HEK293 (cell line): ENCODE data around the gene TEDC2.

Source experiments
- KLF8 ChIP-seq: fragments of 450-650 bp; formaldehyde crosslinking; IDR thresholded peaks from 2 replicates; pipeline ENCODE4 v1.5.1; 2016; ENCODE audit warnings: missing biosample characterization, missing genetic modification characterization
- KLF9 ChIP-seq: fragments of 450-650 bp; formaldehyde crosslinking; IDR thresholded peaks from 2 replicates; pipeline ENCODE4 v1.5.1; 2016; ENCODE audit warnings: missing biosample characterization, missing genetic modification characterization, low read depth
- YY1 ChIP-seq: fragments of 450-650 bp; formaldehyde crosslinking; IDR thresholded peaks from 2 replicates; pipeline ENCODE4 v1.5.1; 2018; ENCODE audit warnings: missing biosample characterization, missing genetic modification characterization
- ZBTB1 ChIP-seq: fragments of 450-650 bp; formaldehyde crosslinking; IDR thresholded peaks from 2 replicates; pipeline ENCODE4 v1.5.1; 2016; ENCODE audit warnings: missing biosample characterization, missing genetic modification characterization
- ZBTB21 ChIP-seq: fragments of 450-650 bp; formaldehyde crosslinking; IDR thresholded peaks from 2 replicates; pipeline ENCODE4 v1.5.1; 2017; ENCODE audit warnings: missing biosample characterization, missing genetic modification characterization
- ZNF169 ChIP-seq: fragments of 450-650 bp; formaldehyde crosslinking; IDR thresholded peaks from 2 replicates; pipeline ENCODE4 v1.5.1; 2016; ENCODE audit warnings: missing biosample characterization, missing genetic modification characterization
- ZNF239 ChIP-seq: fragments of 450-650 bp; formaldehyde crosslinking; IDR thresholded peaks from 2 replicates; pipeline ENCODE4 v1.5.1; 2016; ENCODE audit warnings: missing biosample characterization, missing genetic modification characterization
- ZNF670 ChIP-seq: fragments of 450-650 bp; formaldehyde crosslinking; IDR thresholded peaks from 2 replicates; pipeline ENCODE4 v1.5.1; 2016; ENCODE audit warnings: missing biosample characterization, missing genetic modification characterization, low read depth
- ZSCAN23 ChIP-seq: fragments of 450-650 bp; formaldehyde crosslinking; IDR thresholded peaks from 2 replicates; pipeline ENCODE4 v1.5.1; 2016; ENCODE audit warnings: missing biosample characterization, missing genetic modification characterization
- TF ChIP-seq, protein P1 (sequence below): fragments of 450-650 bp; formaldehyde crosslinking; IDR thresholded peaks from 2 replicates; pipeline ENCODE4 v1.5.1; 2016; ENCODE audit warnings: missing biosample characterization, missing genetic modification characterization
- TF ChIP-seq, protein P2 (sequence below): fragments of 450-650 bp; formaldehyde crosslinking; IDR thresholded peaks from 2 replicates; pipeline ENCODE4 v1.5.1; 2016; ENCODE audit warnings: missing biosample characterization, missing genetic modification characterization, low read depth
- TF ChIP-seq, protein P3 (sequence below): fragments of 450-650 bp; formaldehyde crosslinking; IDR thresholded peaks from 2 replicates; pipeline ENCODE4 v1.5.1; 2016; ENCODE audit warnings: missing biosample characterization, missing genetic modification characterization
- TF ChIP-seq, protein P4 (sequence below): fragments of 450-650 bp; formaldehyde crosslinking; optimal IDR thresholded peaks from 2 replicates; pipeline ENCODE3; 2016; ENCODE audit warnings: missing biosample characterization, mild to moderate bottlenecking, missing genetic modification characterization
- TF ChIP-seq, protein P5 (sequence below): fragments of 450-650 bp; formaldehyde crosslinking; IDR thresholded peaks from 2 replicates; pipeline ENCODE4 v1.5.1; 2016; ENCODE audit warnings: missing biosample characterization, missing genetic modification characterization
- TF ChIP-seq, protein P6 (sequence below): fragments of 450-650 bp; formaldehyde crosslinking; IDR thresholded peaks from 2 replicates; pipeline ENCODE4 v1.5.1; 2016; ENCODE audit warnings: missing biosample characterization, missing genetic modification characterization

TEDC2 gene

DNA sequence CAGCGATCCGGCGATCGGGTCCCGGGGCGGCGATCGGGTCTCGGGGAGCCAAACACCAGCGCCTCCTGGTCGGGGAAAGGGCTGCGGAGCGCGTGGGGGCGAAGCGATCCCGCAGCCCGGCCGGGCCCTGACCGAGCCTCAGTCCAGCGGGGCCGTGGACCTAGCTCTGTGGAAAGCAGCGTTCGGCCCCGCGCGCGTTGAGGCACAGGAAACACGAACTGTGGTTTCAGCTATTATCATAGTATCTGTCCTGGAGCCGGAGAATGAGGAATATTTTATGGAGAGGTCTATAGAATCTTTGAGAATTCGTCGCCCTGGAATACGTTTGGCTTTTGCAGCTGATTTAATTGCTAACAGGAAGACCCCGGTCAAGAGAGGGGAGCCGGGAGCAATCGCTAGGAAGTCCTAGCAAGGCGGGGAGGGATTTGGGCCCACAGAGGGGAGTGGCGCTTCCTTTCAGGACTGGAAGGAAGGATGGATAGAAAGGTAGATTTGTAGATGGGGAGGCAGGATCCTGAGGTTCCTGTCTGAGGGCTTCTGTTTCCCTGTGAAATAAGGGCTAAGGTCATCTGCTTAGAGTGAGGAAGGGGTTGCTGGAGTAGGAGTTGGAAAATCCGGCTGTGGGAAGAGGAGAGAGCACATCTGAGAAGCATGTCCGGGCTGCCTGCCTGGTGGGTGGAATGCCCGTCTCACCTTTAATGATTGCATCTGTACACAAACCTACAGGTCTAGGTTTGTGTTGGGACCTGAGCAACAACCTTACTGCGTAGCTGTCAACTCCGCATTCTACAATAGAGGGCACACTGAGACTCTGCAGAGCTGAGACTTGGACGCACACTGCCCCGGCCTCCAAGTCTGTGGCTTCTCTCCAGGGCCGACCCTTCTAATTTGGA is 29.9 kb upstream of the TEDC2 start (continued):
- TF ChIP-seq, protein P1, sequence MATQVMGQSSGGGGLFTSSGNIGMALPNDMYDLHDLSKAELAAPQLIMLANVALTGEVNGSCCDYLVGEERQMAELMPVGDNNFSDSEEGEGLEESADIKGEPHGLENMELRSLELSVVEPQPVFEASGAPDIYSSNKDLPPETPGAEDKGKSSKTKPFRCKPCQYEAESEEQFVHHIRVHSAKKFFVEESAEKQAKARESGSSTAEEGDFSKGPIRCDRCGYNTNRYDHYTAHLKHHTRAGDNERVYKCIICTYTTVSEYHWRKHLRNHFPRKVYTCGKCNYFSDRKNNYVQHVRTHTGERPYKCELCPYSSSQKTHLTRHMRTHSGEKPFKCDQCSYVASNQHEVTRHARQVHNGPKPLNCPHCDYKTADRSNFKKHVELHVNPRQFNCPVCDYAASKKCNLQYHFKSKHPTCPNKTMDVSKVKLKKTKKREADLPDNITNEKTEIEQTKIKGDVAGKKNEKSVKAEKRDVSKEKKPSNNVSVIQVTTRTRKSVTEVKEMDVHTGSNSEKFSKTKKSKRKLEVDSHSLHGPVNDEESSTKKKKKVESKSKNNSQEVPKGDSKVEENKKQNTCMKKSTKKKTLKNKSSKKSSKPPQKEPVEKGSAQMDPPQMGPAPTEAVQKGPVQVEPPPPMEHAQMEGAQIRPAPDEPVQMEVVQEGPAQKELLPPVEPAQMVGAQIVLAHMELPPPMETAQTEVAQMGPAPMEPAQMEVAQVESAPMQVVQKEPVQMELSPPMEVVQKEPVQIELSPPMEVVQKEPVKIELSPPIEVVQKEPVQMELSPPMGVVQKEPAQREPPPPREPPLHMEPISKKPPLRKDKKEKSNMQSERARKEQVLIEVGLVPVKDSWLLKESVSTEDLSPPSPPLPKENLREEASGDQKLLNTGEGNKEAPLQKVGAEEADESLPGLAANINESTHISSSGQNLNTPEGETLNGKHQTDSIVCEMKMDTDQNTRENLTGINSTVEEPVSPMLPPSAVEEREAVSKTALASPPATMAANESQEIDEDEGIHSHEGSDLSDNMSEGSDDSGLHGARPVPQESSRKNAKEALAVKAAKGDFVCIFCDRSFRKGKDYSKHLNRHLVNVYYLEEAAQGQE (tag by site-specific recombination): no peak
- TF ChIP-seq ZBTB1 (tag by site-specific recombination) (no peak), ZNF670 (tag by site-specific recombination) (no peak), KLF9 (tag by site-specific recombination) (peak; percentile 65; the same call in 1 of the 2 replicates), ZBTB21 (tag by site-specific recombination) (no peak), ZNF169 (tag by site-specific recombination) (no peak), KLF8 (tag by site-specific recombination) (no peak), ZNF239 (tag by site-specific recombination) (no peak), ZSCAN23 (tag by site-specific recombination) (no peak), YY1 (tag by site-specific recombination) (0 out of 2 replicates have a peak, but pooled peaks have one; percentile 2)
- TF ChIP-seq, protein P2, sequence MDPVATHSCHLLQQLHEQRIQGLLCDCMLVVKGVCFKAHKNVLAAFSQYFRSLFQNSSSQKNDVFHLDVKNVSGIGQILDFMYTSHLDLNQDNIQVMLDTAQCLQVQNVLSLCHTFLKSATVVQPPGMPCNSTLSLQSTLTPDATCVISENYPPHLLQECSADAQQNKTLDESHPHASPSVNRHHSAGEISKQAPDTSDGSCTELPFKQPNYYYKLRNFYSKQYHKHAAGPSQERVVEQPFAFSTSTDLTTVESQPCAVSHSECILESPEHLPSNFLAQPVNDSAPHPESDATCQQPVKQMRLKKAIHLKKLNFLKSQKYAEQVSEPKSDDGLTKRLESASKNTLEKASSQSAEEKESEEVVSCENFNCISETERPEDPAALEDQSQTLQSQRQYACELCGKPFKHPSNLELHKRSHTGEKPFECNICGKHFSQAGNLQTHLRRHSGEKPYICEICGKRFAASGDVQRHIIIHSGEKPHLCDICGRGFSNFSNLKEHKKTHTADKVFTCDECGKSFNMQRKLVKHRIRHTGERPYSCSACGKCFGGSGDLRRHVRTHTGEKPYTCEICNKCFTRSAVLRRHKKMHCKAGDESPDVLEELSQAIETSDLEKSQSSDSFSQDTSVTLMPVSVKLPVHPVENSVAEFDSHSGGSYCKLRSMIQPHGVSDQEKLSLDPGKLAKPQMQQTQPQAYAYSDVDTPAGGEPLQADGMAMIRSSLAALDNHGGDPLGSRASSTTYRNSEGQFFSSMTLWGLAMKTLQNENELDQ: no peak
- TF ChIP-seq, protein P3, sequence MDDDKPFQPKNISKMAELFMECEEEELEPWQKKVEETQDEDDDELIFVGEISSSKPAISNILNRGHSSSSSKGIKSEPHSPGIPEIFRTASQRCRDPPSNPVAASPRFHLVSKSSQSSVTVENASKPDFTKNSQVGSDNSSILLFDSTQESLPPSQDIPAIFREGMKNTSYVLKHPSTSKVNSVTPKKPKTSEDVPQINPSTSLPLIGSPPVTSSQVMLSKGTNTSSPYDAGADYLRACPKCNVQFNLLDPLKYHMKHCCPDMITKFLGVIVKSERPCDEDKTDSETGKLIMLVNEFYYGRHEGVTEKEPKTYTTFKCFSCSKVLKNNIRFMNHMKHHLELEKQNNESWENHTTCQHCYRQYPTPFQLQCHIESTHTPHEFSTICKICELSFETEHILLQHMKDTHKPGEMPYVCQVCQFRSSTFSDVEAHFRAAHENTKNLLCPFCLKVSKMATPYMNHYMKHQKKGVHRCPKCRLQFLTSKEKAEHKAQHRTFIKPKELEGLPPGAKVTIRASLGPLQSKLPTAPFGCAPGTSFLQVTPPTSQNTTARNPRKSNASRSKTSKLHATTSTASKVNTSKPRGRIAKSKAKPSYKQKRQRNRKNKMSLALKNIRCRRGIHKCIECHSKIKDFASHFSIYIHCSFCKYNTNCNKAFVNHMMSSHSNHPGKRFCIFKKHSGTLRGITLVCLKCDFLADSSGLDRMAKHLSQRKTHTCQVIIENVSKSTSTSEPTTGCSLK (tag by site-specific recombination): no peak
- TF ChIP-seq, protein P4, sequence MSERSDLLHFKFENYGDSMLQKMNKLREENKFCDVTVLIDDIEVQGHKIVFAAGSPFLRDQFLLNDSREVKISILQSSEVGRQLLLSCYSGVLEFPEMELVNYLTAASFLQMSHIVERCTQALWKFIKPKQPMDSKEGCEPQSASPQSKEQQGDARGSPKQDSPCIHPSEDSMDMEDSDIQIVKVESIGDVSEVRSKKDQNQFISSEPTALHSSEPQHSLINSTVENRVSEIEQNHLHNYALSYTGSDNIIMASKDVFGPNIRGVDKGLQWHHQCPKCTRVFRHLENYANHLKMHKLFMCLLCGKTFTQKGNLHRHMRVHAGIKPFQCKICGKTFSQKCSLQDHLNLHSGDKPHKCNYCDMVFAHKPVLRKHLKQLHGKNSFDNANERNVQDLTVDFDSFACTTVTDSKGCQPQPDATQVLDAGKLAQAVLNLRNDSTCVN (tag by site-specific recombination): peak; percentile 72
- TF ChIP-seq, protein P5, sequence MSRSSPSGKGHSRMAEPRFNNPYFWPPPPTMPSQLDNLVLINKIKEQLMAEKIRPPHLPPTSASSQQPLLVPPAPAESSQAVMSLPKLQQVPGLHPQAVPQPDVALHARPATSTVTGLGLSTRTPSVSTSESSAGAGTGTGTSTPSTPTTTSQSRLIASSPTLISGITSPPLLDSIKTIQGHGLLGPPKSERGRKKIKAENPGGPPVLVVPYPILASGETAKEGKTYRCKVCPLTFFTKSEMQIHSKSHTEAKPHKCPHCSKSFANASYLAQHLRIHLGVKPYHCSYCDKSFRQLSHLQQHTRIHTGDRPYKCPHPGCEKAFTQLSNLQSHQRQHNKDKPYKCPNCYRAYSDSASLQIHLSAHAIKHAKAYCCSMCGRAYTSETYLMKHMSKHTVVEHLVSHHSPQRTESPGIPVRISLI (tag by site-specific recombination): no peak
- TF ChIP-seq, protein P6, sequence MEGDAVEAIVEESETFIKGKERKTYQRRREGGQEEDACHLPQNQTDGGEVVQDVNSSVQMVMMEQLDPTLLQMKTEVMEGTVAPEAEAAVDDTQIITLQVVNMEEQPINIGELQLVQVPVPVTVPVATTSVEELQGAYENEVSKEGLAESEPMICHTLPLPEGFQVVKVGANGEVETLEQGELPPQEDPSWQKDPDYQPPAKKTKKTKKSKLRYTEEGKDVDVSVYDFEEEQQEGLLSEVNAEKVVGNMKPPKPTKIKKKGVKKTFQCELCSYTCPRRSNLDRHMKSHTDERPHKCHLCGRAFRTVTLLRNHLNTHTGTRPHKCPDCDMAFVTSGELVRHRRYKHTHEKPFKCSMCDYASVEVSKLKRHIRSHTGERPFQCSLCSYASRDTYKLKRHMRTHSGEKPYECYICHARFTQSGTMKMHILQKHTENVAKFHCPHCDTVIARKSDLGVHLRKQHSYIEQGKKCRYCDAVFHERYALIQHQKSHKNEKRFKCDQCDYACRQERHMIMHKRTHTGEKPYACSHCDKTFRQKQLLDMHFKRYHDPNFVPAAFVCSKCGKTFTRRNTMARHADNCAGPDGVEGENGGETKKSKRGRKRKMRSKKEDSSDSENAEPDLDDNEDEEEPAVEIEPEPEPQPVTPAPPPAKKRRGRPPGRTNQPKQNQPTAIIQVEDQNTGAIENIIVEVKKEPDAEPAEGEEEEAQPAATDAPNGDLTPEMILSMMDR (tag by site-specific recombination): peak; percentile 65
